OCI-LY7 (cell line): ENCODE data around the gene AKT1.

Experiments used
- EZH2phosphoT487 ChIP-seq: fragments of 200-600 bp; sonication (generic); IDR thresholded peaks from 2 replicates; pipeline ENCODE4 v1.6.1; 2018; ENCODE audit warnings: low read depth, borderline replicate concordance, mild to moderate bottlenecking, mixed run types, antibody characterized with exemption, low read length, moderate library complexity, mixed read lengths
- TF ChIP-seq, protein P1 (sequence below): fragments of 200-600 bp; sonication (generic); conservative IDR thresholded peaks from 2 replicates; pipeline ENCODE4 v1.5.1; 2014; ENCODE audit warnings: mild to moderate bottlenecking, antibody characterized with exemption, low read length, moderate library complexity, mixed read lengths

DNA sequence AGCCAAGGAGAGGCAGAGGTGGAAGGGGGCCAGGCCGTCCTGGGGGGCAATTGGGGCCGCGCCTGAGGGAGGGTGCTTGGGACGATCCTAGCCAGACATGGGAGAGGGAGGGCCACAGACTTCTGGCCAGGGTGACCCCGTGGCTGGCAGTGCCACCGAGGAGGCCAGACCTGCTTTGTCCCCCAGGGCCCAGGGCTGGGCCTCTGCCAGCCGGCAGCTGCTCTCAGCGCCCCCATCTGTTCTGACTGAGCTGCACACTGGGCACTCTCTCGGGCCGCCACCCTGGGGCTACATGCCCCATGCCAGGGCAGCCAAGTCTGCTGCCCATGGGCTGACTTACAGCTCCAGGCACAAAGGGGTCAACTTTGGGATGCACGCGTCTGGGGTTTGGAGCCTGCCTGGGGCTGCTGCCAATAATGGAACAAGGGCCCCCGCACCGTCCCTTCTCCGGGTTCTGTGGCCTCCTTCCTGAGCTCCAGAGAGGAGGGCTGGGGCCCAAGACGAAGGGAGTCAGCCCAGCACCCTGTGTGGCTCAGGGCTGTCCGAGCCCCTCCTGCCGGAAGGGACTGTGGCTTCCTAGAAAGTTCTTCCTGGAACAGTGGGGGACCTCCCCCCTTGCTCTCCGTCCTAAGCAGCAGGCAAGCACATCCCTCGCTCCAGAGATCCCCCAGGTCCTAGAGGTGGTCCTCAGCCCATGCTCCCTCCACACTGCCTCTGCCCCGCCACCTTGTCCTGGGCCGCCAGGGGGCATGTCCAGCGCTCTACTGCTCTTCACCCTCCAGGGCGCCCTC is 70.4 kb downstream of the AKT1 start:
- TF ChIP-seq, protein P1, sequence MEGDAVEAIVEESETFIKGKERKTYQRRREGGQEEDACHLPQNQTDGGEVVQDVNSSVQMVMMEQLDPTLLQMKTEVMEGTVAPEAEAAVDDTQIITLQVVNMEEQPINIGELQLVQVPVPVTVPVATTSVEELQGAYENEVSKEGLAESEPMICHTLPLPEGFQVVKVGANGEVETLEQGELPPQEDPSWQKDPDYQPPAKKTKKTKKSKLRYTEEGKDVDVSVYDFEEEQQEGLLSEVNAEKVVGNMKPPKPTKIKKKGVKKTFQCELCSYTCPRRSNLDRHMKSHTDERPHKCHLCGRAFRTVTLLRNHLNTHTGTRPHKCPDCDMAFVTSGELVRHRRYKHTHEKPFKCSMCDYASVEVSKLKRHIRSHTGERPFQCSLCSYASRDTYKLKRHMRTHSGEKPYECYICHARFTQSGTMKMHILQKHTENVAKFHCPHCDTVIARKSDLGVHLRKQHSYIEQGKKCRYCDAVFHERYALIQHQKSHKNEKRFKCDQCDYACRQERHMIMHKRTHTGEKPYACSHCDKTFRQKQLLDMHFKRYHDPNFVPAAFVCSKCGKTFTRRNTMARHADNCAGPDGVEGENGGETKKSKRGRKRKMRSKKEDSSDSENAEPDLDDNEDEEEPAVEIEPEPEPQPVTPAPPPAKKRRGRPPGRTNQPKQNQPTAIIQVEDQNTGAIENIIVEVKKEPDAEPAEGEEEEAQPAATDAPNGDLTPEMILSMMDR: peak; percentile 59
- TF ChIP-seq EZH2phosphoT487: no peak
